OCI-M2 (cell line): ENCODE results near the gene NEUROD2.

ENCODE experiments used
- DNase-seq: peaks from one replicate; lab custom pipeline; 2025; ENCODE audit not compliant: unreplicated experiment; lab: John Stamatoyannopoulos, UW

NEUROD2 gene

DNA sequence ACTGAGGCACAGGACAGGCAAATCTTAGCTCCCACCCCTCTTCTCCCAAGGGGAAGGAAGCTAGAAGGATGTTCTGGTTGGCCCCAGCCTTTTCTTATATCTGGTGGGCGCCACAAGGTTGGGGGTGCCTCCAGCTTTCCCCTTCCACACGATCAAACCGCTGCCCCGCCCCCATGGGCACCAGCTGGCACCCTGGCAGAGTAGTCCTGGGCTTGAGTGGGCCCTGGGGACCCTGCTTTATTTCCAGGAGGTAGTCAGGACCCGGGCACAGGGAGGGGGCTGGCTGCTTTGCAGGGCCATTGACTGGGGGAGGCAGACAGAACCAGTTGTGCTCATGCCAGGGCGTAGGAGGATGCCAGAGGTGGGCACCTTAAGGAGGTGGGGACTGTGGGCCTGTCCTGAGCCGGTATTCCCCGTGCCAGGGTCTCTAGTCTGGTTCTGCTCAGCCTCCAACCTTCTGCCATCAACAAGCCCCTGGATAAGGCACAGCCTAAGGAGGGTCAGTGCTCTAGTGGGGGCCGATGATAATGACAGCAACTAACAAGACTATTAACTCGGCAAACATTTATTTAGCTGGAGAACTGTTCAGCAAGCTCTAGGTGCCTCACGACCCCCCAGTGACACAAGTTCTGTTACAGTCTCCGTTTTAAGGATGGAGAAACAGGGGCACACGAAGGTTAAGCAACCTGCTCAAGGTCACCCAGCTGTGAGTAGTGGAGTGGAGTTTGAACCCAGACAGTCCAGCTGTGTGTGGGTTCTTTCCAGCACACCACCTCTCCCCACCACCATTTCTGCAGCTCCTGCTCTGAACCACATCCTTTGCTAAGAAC lies 11.5 kb upstream of the NEUROD2 start:
- no peak for DNase-seq

DNA sequence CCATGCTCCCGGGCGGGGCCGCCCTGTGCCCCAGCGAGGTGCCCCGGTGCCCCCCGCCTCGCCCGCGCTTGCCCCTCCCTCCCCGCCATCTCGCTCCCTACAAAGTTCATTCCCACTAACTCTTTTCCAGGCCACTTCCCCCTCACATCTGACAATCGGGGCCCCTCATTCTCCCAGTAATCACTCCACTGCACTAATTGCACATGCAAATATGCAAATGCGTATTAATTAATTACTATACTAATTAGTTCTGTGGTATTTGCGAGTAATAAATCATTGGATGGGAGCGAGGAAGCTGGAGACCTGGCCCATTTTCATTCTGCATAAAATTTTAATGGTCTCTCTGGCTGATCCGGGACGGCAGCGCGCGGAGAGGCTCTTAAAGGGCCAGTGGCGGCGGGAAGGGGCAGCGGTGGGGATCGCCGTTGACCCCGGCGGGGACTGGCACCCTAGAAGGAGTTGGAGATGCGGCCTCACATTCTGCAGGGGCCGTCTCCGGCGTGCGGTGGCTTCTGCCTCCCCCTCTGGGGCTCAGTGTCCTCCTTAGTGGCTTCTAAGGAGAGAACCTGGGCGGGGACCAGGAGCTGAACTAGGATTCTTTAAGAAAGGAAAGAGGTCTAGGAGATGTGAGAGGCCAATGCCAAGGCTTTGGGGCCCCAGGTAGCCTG lies 10.7 kb upstream of the NEUROD2 start:
- no peak for DNase-seq

DNA sequence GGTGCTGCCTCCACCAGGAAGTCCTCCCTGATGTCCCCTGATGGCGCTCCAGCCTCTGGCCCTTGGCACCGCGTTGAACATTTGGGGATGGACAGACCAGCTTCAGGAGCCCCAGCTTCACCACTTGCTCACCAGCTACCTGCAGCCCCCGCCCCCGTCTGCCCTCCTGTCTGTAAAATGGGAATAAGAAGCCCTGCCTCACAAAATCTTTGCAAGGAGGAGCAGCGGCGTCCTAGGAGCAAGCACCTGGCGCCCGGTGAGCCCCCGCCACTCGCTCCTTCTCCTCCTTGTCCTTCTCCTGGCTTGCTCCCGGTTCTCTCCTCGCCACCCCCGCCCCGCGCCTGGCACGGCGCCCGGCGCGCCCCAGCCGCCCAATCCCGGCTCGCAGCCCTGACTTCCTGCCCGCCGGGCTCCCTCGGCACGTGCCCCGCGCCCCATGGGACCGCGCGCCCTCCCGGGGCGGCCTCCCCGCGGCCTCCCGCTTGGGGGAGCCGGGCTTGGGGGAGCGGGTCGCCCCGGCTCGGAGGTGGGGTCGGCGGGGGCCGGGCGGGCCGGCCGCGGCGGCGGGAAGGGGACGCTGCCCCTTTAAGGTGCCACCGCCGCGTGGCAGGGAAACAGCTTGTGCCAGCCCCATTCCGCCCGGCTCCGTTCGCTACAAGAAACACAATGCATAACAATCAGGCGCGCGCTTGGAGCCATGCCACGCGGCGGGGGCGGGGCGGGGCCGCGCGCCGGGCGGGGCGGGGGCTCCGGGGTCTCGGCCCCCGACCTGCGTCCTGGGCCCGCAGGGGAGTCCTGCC lies 9.9 kb upstream of the NEUROD2 start:
- DNase-seq, result no peak

DNA sequence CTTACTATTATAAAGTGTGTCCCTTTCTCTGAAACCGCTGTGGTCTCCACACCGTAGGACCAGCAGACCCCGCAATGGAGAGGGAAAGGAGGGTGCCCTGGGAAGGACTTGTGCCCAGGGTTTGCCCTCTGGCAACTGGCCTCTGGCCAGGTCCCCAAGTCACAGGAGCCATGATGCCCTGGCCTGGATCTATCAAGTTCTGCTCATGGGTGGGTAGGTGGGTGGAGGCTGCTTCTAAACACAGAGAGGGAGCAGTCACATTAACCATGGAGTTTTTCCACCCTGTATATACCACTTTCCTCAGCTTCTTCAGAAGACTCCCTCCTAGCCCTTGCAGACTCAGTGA lies 9.4 kb upstream of the NEUROD2 start:
- DNase-seq, result no peak

DNA sequence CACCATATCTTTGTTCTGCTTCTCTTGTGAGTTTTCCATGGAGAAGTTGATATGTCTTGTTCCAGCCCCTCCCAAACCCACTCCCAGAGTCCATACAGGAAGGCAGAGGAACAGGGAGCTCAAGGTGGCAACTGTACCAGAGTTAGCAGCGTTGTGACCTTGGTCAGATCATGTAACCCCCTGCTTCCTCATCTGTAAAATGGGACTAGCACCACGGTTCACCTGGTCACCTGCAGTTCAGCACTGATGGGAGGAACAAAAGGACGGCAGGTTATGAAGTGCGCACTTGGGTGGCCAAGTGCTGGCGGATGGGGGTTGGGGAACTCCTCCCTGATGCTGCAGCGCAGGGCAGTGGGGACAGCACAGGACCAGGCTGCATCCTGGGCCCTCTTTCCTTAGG lies 7.7 kb upstream of the NEUROD2 start:
- no peak for DNase-seq

DNA sequence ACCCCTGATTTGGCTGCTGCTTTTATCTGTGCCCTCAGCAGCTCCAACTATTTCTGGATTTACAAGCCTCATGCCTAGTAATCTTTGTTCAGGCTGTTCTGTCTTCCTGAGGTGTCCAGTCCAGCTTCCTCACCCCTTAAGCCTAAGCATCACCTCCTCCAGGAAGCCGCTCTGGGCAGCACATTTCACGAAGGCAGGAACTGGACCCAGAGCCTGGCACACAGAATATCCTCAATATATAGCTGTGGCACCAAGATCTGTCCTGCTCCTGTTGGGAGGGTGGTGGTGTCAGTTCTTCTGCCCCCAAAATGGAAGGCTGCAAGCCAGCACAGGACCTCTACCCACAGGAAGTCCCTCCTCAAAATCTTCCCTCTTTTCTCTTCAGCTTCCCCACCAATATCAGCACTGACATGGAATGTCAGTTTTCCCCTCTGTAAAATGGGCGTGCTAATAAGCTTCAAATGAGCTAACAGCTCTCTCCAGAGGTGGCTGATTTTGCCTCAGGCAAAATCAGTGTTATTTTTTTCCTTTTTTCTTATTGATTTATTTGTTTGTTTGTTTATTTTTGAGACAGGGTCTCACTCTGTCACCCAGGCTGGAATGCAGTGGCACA lies 6.9 kb upstream of the NEUROD2 start:
- no peak for DNase-seq

DNA sequence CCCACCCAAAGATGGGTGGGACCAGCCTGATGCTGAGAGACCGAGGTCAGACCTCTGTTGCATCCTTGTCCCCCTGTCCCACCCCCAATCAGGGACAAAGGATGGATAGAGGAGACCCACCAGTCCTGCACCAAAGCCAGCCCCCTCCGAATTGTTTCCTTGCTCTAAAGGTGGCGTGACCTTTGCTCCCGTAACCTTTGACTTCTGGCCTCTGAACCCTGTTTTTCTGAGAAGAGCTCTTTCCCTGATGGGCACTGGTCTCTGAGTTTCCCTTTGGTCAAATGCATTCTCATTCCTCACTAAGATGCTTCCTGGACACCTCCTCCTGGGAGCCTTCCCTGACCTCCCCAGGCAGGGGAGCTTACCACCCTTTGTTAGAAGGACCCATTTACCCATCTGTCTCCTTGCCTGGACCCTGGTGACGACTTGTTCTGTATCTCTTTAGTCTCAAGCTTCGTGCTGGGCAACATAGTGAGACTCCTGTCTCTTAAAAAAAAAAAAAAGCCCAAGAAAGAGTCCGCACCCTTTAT lies 5.3 kb upstream of the NEUROD2 start:
- DNase-seq, result no peak

DNA sequence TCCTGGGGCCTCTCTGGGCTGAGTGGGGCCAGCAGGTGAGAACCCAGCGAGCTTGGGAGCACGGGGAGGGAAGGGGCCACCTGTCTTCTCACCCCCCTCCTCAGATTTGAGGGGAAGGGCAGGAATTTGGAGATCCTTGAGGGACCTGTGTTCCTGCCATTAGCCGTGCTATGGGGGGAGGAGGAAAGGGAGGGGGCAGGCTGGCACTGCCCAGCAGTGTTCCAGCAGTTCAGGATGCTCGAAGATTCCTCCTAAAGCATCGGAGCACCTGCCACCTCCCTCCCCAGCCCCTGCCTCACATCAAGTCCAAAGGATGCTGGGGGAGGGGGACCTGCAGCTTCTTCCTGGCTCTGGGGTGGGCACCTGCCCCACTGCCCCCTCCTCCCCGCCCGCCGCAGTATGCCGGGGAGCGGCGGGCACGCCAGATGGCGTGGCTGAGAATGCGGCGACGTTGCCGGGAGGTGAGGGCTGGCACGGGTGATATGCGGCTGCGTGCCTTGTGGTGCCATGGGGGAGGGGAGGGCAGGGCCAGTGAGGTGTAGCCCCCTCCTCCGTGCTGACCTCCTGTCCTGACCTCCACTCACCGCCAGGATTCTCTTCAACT lies 4.7 kb upstream of the NEUROD2 start:
- no peak for DNase-seq

DNA sequence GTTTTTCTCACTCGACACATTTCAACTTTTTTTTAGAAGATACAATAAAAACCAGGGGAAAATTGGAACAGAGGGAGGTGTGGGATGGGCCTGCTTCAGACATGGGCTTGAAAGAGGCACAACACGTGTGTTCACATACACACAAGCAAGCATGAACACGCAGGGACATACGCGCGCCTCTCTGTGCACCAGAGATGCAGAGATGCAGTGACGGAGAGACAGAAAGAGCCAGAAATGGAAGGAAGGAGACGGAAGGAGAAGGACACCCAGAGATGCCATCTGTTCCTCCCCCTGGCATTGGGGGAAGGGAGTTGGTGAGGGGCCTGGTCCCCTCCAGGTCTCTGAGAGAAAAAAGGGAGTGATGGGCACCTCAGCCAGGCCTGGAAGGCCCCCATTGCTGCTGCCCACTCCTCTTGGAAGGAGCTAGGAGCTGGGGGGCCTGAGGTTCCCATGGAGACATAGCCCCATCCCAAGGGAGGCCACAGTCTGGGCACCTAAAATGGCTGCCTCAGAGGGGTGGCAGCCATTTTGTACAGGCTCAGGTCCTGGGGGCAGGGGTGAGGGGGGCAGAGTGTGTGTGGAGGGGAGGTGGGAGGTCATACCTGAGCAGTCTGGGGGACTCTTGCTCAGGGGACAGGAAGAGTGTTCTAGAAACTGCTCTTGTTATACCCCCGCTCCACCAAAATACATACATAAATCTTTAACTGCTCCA lies 3.8 kb upstream of the NEUROD2 start:
- no peak for DNase-seq

DNA sequence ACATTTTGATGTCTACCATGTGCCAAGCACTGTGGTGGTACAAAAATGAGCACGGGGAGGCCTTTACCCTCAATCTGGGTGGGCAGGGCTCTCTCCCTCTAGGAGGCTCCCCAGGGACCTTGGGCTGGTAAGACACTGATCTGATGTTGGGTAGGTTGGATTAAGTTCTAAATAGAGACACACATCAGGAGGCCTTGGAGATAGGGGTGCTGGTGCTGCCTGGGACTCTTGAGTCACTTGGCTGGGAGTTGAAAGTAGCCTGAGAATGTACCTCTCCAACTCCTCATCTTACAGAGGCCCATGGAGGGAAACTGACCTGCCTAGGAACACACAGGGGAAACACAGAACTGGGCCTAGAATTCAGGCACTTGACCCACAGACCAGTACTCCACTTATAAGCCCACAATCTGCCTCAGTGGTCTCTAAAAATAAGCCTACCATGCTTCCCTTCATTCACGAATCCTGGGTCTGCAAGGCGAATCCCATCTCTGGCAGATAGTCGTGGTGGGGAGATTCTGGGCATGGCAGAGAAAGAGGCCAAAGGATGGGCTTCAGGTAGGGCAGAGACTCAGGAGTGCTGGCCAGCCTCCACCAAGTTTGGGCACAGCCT lies 1.8 kb upstream of the NEUROD2 start:
- no peak for DNase-seq

DNA sequence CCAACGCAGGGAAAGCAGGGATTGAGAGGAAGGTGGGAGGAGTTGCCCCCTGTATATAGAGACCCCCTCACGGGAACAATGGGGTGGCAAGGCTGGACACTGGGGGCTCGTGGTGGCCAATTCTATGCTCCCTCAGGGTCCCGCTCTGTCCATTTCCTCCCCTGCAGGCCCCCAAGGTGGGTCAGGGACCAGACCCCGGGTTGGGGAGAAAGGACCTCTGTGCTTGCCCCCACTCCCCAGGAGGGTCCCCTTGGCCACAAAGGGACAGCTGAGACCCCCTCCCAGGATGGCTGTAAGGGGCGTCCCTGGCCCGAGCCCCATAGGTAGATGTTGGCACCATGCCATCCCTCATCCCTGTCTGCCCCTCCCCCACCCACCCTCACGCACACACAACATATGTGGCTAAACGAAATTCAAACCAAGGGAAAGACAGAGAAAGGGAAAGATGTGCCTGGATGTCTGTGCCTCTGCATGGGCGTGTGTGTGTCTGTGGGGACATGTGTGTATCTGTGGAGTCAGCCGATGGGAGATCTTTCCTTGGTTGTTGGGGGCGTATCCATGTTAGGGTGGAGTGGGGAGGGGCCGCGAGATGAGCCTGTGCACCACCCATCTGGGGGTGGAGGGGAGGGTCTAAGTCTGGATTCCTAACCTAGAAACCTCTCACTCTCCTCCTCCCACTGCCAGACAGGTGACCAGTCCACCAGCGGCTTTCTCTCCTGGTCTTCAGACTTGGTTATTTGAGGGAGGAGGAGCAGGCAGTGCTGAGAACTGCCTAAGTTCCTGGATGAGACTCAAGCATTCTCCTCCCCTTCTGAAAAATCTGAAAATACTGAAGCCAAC lies 642 bp upstream of the NEUROD2 start:
- no peak for DNase-seq

DNA sequence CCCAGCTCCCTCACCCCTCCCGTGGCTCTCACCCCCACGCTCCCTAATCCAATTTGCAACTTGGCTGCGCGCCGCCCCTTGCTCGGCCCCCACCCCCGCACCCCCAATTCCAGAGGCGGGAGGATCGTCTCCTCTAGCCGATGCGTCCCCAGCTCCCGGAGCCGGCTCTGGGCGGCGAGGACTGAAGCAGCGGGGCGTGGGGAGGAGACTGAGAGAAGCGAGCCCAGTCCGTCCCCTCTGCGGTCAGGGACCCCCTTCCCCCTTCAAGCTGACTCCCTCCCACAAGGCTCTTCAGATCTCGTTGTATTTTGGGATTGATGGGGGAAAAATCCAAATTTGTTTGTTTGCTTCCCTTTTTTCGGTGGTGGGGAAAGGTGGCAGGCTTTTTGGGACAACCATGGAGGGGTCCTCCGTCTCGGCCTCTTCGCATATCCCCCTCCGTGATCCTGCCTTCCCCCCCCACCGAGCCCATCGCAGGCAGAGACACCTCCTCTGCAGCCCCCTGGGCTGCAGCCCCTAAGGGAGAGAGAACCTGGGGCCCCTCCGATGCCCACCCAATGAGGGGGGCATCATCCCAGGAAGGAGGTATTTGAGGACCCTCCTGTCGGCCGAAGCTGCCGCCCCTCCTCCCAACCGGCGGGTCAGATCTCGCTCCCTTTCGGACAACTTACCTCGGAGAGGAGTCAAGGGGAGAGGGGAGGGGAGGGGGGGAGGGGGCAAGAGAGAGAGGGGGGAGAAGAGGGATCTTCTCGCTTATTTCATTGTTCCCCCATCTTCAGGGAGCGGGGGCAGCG lies 466 bp downstream of the NEUROD2 start:
- no peak for DNase-seq

DNA sequence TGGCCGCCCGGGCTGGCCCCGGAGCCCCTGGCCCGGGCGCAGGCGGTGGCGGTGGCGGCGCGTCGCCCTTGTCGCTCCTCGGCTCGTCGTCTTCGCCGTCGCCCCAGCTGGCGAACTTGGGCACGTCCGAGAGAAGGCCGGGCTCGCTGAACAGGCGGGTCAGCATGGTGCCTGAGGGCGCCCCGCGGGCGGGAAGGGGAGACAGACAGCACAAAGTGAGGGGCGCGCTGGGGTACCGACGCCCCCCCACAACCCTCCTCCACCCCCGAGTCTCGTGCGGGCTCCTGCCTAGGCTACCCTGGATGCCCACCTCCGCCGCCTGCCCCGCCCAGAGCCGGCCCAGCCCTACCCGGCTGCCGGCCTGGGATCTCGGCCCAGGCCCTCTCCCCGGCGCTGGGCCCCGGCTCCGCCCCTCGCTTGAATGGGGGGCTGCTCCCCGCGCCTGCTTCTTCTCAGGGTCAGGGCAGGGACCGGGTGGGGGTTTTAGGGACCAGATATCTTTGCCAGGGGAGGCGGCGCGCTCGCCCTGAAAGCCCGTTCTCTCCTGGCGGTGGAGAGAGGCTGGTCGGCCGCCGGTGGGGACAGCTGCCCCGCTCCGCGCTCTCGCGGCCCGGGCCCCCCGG lies 1.2 kb downstream of the NEUROD2 start:
- no peak for DNase-seq

DNA sequence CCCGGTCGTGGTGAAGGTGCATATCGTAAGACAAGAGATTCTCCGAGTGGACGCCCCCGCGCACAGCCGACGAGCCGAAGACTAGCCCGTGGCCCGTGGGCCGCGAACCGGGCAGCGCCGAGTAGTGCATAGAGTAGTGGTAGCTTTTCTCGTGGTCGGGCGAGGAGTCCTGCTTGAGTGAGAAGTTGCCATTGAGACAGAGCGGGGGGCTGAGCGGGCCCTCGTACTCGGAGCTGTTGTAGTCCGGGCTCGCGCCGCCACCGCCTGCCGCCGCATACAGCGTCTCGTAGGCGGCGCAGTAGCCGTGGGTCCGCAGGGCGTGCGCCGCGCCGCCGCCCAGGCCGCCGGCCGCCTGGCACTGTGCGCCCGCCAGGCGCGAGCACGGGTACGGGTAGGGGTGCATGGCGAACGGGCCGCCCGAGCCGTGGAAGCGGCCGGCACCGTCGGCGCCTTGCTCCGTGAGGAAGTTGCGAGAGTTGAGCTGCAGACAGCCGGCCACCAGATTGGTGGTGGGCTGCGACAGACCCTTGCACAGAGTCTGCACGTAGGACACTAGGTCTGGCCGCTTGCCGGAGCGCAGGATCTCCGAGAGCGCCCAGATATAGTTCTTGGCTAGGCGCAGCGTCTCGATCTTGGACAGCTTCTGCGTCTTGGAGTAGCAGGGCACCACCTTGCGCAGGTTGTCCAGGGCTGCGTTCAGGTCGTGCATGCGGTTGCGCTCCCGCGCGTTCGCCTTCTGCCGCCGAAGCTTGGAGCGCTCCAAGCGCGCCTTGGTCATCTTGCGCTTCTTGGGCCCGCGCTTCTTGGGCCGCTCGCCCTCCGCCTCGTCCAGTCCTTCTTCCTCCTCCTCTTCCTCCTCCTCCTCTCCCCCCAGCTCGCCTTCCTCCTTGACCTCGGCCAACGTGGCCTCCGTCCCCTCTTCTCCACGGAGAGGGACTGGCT lies 2.0 kb downstream of the NEUROD2 start:
- DNase-seq, result no peak

DNA sequence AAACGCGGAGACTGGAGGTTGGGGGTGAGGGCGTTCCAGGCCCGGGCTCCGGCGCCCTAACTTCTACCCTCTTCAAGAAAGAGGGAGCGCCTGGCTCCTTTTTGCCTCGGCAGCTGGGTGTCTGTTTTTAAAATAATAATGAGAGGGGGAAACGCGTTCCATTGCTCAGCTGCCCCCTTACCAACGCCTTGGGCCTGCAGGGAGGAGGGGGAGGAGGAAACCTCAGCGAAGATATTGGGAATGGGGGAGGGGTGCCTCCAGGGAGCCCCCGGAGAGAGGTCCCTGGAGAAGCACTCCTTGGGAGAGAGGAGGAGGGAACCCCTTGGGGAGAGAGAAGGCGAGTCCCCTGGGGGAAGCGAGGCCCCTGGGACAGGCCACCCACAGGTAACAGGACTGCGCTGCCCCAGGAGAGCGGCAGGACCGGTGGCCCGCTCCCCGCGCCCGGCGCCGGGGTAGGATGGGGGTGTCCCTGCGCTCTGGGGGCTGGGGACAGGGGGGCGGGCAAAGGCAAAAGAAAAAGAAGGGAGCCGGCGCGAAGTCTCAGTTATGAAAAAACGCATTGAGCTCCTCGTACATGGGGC lies 2.7 kb downstream of the NEUROD2 start:
- DNase-seq, result no peak

DNA sequence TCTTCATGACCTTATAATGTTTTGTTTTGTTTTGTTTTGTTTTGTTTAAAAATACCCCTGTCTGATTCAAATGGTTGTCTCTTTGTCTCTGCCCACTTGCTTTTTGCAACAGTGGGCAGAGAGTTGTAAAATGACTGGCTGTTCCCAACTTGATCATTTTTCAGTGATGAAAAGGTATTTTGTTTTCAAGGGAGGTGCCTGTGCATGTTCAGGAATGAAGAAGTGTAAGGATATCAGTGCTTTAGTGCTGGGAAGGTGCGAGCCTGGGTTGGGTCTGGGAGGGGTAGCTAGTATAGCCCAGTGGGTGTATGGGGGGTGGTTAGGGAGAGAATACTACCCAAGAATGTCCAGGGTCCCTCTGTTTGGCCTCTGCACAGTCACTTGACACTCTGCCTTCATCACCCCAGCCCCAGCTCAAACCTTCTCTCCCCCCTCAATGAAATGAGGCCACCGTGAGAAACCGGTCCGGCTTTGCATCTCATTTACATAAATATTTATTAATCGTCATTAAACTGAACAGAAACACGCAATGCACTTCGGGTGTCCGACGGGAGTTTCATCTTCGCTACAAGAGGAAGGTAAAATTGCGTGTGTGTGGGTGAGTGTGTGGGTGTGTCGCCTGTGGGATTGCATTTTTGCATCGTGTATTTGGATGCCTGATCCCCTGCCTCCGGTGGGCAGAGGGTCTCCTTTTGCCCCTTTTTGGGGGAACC lies 4.3 kb downstream of the NEUROD2 start:
- DNase-seq, result no peak
